T-helper 17 cell (primary cell): Measurements from ENCODE around the gene ZNF609. TPM values are rescaled to one million over a fixed set of nuclear protein-coding genes. Genes with fewer than 3 reads are reported as not detected.
A peak's percentile ranks its signal among the peaks of the same experiment; 100 is the strongest.

ENCODE experiments used
- ATAC-seq: fragments of 150-1000 bp; cut with Tn5 transposase; 2 replicates; pipeline ENCODE4 v1.10.0; 2021; ENCODE audit warnings: mild to moderate bottlenecking, moderate library complexity
- DNase-seq, 3 donors: peaks; one replicate each; pipeline versions ENCODE4 v3.0.0 to v3.0.0-alpha.2; 2020 to 2021
- H3K9me3 ChIP-seq: one replicate; pipeline ENCODE4 v1.7.0; 2013; ENCODE audit warnings: low read length, mild to moderate bottlenecking; ENCODE audit not compliant: control insufficient read depth, poor library complexity, severe bottlenecking
- H3K27ac Mint-ChIP-seq: one replicate; pipeline ENCODE4 v1.8.0; 2022; ENCODE audit warnings: mild to moderate bottlenecking, moderate library complexity, mixed read lengths
- H3K27me3 Mint-ChIP-seq: one replicate; pipeline ENCODE4 v1.8.0; 2022; ENCODE audit warnings: mixed read lengths
- H3K36me3 Mint-ChIP-seq: one replicate; pipeline ENCODE4 v1.8.0; 2022; ENCODE audit warnings: low read depth, mixed read lengths
- H3K4me1 Mint-ChIP-seq: one replicate; pipeline ENCODE4 v1.8.0; 2022; ENCODE audit warnings: mild to moderate bottlenecking, mixed read lengths
- H3K4me3 Mint-ChIP-seq: one replicate; pipeline ENCODE4 v1.8.0; 2022; ENCODE audit warnings: mild to moderate bottlenecking, moderate library complexity, mixed read lengths
- total RNA-seq, 4 donors: library from RNA in 2 of 4; stranded (reverse) in 2 of 4; gene quantifications; one replicate each; pipeline ENCODE4 v1.2.3 and lab custom pipeline; 2022 to 2026

The ZNF609 gene
- total RNA-seq, 2 donors from 2014 or later = 37.6 to 43.2 TPM

- ATAC-seq = peak; percentile 82
- Mint-ChIP-seq H3K27me3 (peaks cover 15% of the 10 kb centered on the region), H3K27ac (no peak overlapping the region), H3K4me1 (peaks cover 10% of the 10 kb centered on the region), H3K36me3 (peaks cover 3% of the 10 kb centered on the region), H3K4me3 (no peak overlapping the region)
- peak; percentile 73 to 83 (median 76) for DNase-seq
- no peaks in the 10 kb centered on the region for H3K9me3 ChIP-seq
Observed at GRCh38 chr15:64731012-64731804, 270.8 kb downstream of the ZNF609 start.

- no peaks in the 10 kb centered on the region for H3K9me3 ChIP-seq
- H3K36me3 Mint-ChIP-seq = peaks cover 3% of the 10 kb centered on the region
- no peak overlapping the region for H3K4me3 Mint-ChIP-seq
- ATAC-seq = no peak
- H3K27ac Mint-ChIP-seq = no peak overlapping the region
- H3K27me3 Mint-ChIP-seq = peaks cover 14% of the 10 kb centered on the region
- DNase-seq = no peak
- peaks cover 10% of the 10 kb centered on the region for H3K4me1 Mint-ChIP-seq
Observed at GRCh38 chr15:64731805-64732151, 271.4 kb downstream of the ZNF609 start.

GRCh38 chr15:64732156-64732860, 271.9 kb downstream of the ZNF609 start:
- ATAC-seq (no peak), DNase-seq (no peak)
- no peaks in the 10 kb centered on the region for H3K9me3 ChIP-seq
- no peak overlapping the region for H3K27ac Mint-ChIP-seq
- H3K4me3 Mint-ChIP-seq = no peak overlapping the region
- H3K27me3 Mint-ChIP-seq = peaks cover 14% of the 10 kb centered on the region
- peaks cover 10% of the 10 kb centered on the region for H3K4me1 Mint-ChIP-seq
- H3K36me3 Mint-ChIP-seq = peaks cover 3% of the 10 kb centered on the region

Other genes with a start within 250 kb of the ZNF609 start
- gene CSNK1G1, start 104.4 kb upstream of the ZNF609 start, total RNA-seq = 10 to 100 TPM; 23.2 to 25.5 TPM
- under 1 TPM; 0.76 to 0.85 TPM for gene PCLAF, start 79.1 kb upstream of the ZNF609 start, total RNA-seq
- gene TRIP4, start 72.7 kb upstream of the ZNF609 start, total RNA-seq = 10 to 100 TPM; 14.9 to 17.5 TPM